ENCODE results near the gene SIM2.

Gene SIM2

DNA sequence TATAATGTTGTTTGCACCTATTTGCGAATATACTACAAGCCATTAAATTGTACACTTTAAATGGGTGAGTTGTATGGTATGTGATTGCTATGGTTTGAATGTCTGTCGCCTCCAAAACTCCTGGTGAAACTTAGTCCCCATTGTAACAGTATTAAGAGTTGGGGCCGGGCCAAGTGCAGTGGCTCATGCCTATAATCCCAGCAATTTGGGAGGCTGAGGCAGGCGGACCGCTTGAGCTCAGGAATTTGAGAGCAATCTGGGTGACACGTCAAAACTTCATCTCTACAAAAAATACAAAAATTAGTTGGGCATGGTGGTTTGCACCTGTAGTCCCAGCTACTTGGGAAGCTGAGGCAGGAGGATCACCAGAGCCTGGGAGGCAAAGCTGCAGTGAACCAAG, 12.0 kb upstream of the SIM2 start:
- no peak for DNase-seq (ENCODE audit: low spot score)

DNA sequence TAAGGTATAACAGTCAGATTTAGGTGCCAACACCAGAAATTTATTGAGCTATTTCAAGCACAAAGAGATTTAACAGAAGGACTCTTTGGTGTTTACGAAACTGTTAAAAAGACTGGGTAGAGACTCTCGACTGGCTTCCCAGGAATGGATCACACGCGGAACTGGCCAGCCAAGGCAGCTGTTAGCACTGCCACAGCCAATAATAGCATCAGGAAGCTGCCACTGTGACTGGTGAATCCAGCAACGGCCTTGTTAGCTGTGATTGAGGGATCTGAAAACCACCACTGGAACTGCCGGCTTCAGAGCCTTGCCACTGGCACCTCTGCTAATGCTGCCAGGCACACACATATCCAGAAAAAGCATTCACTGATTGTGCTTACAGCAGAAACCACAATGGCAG, 10.6 kb upstream of the SIM2 start:
- no peak for DNase-seq (ENCODE audit: low spot score)

DNA sequence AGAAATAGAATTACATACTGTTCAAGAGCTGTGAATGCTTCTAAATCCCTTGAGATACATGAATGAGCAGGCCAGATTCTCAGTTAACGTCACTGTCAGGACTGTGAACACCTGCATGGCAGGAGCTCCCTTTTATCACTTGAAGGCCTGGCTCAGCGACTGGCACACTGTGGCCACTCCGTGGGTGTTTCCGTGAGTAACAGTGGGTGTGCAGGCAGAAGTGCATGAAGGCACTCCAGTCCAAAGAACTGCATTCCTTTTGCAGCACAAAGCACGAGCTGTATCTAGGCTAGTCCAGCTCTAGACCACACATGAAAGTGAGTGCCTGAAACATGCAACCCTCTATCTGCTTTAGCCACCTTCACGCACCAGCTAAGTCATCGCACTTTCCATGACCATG, 9.6 kb upstream of the SIM2 start:
- DNase-seq (ENCODE audit: low spot score): no peak

DNA sequence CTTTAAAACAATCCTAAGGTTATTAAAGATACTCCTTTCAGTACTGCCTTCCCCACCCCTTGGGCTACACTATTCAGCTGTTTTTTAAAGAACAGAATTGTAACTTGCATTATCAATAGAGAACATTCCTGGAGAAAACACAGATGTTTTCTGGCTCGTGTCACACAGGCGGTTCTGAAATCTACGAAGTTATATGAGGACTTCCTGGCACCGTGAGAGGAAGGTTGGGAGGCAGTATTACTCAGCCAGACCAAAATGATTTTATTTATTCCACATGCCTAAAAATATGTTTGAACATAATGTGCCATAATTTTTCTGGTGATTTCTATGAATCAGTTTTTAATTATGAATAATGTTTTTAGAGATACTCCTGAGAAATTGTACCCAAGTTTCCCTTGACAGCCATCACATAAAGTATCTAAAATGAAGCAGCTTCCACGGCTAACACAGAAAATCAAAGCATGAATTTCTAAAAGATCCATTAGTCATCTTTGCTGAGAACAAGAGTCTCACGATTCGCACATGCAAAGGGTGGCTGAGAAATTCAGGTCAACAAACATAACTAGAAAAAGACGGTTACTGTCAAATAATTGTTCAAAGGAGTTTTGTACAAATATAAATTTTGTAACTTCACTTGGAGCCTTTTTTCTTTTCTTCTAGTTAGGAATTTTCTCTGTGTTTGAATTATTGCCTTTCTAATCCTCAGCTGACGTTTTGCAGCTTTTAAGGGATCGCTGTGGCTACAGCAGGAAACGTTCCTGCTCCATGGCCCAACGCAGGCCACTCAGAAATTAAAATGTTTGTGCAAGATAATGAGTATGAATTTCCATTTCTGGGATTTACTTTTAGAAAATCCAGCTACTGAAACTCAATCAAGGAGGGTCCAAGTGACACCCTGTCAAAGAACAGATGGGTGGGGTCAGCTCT, 8.0 kb upstream of the SIM2 start:
- no peak for DNase-seq (ENCODE audit: low spot score)

DNA sequence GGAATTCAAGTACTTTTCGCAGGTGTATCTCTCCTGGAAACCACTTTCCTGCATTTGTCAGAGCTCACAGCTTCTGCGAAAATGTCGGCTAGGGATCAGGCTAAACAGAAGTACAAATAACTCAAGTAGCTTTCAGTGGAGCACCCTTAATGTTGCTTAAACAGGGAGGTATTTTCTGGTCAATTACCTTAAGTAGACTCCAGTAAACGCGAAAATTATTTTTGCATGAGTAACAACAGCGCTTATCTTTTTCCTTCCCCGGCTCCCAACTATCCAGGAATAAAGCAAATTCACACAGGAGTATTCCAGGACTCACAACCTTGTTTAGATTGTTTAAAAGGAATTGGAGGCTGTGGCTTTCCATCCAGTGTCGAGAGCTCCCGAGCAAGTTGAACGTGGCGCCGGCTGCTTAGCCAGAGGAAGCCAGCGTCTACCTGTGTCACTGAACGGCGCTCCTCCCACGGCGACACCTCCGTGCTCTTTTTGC, 7.3 kb upstream of the SIM2 start:
- no peak for DNase-seq (ENCODE audit: low spot score)

DNA sequence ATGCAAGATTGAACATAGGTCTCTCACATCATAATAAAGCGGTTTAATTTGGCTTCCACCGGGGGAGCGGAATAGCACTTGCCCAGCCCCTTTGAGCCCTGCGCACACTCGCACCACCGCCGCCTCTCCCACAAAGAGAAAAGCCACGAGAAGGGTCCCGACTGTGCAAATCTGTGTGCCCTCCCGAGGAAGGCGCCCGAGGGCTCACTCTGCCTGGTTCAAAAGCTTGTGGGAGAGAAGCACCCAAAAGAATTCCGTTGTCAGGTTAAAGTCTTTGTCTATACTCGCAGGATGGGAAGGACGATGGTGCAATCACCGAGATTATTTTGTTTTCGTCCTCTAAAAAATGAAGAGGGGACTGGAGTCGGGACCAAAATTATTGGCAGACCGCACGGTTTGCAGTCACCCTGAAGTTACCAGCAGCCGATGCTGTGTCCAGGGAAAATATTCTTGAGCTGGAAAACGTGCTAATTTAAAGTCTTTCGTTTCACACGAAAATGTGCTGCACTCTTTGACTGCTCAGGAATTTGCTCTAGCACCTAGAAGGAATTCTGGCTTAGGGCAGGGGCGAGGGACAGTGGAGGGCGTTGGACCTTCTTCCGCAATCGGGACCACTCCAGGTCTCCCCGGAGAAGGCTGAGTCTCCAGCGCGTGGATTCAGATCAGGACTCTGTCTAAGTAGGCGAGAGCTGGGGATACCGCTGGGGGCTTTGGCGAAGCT, 6.6 kb upstream of the SIM2 start:
- no peak for DNase-seq (ENCODE audit: low spot score)

DNA sequence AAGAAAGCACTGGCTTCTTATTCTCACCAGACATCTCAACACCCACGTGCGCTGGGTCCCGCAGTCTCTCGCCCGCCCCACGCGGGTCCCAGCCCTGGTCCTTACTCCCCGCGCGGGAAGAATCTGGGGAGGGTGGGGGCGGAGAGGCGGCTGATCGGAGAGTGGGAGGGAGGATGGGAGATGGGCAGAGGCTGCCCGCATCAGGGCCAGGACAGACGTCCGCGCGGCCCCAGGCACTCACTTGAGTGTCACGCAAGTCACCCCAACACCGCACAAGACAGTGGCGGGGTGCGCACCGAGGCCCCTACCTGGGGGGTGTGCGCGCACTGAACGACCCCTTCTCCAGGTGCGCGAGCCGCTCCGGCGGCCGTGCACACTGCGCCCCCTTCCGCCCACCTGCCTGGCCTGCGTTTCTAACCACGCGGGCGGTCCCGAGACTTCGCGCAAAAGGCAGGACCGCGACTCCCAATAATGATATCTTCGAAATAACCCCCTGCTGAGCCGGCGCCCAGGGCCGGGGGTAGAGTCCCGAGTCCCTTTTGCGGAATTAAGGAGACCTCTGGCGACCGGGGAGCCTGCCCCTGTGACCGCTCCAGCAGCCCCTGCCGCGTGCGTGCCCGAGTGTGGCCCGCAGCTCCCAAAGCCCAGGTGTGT, 6.0 kb upstream of the SIM2 start:
- DNase-seq (ENCODE audit: low spot score): no peak

DNA sequence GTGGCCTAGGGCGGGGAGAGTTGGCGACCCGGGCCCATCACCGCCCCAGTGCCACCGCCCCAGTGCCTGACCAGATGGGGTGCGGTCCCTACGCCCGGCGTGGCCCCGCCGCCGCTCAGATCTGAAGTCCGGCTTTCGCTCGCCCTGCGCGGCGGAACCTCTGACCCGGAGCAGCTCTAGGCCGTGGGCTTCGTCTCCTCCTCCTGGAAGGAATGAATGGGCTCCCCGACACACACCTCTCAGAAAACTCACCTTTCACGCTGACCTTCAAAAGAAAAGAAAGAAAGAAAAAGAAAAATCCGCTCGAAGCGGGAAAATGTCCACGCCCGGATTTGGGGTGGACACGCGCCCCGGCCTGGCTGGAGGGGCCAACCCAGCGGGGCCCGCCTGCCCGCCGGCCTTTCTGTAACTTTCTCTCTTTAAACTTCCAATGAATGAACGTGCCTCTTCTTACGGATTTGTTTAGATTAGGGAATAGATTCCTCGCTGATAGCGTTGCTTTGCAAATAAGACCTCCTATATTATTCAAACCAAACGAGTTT, 5.4 kb upstream of the SIM2 start:
- DNase-seq (ENCODE audit: low spot score): no peak

DNA sequence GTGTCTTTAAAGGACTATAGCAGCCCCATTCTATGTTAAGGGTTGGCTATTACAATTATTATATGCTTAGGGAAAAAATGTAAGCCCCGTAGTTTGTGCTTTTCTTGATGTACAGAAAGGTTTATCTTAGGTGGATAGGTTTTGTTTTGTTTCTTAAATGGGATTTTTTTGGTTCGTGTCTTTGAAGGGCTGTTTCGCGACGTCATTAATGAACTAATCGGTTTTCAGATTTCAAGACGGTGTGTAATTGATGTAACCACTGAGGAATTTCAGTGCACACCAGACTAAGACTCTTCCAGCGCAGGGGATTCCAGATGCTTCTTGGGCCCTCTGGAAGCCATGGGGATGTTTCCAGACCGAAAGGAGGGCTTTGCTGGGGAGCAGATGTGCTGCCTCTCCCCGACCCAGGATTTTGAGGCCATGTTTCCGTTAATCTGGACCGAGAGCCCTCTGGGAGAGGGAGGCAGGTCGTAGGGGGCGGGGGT, 4.8 kb upstream of the SIM2 start:
- DNase-seq (ENCODE audit: low spot score): no peak

DNA sequence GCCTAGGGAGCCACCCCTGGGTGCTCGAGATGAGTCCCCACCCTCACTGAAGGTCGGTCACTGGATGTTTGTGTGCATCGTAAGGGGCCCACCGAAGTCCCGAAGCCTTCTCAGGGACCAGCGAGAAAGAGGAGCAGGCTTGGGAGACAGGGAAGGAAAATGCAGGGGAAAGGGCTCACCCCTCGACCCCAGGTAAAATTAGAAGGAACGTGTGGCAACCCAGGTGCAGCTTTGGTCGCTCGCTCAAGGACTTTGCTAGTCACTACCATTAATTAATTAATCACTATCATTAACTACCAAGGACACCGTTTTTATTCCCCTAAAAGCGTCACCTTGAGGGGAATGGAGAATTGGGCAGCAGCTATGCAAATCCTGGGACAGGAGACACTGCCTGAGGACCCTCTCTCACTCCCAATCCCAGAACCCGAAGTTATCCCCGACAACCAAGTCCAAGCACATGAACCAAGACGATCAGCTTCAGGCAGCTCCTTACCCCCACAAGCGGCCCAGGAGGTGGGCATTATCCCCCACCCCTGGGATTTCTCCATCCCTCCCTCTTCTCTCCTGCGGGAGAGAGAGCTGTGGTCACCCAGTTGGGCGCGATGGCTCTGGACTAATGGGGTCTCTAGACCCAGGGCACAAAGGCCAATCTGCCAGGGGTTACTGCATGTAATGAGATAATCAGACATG, 4.2 kb upstream of the SIM2 start:
- DNase-seq (ENCODE audit: low spot score): no peak

DNA sequence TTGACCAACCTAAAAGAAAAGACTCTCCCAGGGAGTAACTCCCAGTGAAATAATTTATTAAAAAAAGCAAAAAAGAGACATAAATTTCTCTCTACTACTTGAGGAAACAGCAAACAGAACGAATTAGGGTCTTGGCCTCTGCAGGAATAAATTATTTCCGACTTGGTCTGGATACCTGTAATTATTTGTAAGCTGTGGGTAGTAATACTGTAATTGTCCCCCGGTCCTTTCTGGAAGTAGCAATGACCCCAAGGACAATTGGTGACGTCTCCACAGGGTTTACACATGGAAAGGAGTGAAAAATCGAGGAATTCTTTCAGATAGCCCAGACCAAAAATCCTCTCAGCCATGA, 3.7 kb upstream of the SIM2 start:
- no peak for DNase-seq (ENCODE audit: low spot score)

DNA sequence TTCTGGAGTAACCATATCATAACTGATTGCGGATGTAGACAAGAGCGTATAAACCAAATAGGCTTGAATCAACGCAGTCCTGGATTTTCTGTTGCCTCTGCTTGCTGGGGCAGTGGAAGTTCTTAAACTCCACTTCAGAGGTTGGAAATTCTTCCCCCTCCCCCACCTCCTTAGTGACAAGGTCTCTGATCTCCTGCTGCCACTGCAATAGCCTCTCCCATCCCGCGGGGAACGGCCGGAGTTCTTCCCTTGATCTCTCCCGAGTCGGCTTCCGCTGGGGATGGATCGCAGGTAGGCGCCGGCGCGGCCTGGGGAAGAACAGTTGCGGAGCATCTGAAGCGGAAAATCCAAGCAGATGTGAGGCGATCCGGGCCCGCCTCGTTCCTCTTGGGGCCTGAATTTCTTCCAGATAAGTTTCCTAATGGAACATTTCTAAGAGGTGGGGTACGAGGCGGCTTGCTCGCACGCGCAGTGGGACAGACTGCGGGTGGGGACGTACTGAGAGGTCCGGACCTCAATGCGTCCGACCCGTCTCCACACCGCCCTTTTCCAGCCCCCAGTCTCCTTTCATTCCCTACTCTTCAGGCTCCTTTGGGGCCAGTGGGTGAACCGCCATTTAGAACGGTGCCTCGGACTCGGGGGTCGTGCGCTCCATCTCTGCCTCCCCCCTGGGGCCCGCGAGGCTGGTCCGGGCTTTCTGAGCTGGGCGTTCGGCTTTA, 3.1 kb upstream of the SIM2 start:
- DNase-seq (ENCODE audit: low spot score): no peak

DNA sequence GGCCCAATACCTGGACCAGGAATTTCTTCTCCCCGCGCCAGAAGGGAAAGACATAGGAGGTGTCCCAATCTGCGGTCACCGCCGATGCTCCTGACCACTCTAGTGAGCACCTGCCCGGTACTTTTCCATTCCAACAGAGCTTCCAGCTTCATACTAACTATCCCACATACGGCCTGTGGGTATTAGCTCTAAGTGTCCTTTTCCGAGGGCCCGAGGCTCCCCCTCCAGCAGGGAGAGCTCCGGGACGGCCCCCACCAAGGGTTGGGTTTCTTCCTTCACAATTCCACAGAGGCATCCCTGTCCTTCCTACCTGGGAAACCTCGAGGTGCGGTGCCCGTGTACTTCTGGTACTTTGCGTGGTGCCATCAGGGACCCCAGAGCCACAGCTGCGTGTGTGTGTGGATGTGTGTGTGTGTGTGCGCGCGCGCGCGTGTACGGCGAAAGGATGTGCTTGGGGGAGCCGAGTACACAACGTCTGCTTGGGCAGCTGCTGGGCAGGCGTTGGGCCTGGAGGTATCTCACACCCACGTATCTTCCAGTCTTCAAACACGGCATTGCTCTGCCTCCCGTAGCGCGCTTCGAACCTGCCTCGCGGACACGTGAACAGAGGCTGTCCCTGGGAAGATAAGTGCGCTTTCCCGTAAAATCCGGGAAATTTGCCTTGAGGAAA, 2.4 kb upstream of the SIM2 start:
- DNase-seq (ENCODE audit: low spot score): no peak

DNA sequence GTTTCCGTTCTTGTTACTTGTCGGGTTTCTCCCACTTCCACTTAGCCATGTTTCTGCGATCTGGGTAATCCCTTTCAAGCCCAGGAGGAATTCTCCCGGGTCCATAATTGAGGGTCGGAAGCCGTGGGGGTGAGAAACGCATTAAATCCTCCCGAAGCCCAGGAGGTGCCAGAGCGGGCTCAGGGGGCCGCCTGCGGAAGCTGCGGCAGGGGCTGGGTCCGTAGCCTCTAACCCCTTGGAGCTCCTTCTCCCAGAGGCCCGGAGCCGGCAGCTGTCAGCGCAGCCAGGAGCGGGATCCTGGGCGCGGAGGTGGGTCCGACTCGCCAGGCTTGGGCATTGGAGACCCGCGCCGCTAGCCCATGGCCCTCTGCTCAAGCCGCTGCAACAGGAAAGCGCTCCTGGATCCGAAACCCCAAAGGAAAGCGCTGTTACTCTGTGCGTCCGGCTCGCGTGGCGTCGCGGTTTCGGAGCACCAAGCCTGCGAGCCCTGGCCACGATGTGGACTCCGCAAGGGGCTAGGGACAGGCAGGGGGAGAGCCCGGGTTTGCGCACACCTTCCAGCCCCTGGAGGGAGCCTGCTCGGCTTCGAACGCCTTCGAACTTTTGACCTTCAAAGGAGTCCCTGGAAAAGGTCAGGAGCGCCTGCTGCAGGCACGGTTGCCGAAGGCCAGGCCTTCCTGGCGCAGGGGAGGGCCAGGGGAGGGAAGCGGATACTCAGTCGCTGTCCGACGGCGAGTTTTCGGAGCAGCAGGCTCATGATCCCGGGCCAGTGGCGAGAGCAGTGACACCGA, 1.7 kb upstream of the SIM2 start:
- no peak for DNase-seq (ENCODE audit: low spot score)

DNA sequence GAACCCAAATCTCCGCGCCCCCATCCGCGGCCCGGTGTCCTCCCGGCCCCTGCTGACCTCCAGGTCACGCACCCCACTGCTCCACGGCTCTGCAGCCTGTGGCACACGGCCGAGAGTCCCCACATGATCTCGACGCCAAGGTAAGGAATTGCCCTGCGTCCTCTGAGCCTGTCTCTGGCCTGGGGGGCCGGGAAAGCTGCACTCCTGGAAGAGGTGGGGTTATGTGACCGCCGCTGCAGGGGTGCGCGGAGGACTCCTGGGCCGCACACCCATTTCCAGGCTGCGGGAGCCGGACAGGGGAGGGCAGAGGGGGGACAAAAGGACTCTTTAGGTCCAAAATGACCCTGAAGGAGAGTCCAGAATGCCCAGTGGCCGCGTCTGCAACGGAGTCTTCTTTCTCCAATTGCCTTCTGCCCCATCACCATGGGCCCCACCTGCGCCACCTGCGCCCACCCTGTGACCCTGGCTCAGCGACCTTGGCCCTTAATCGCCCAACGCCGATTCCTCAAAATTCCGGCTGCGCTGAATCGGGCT, 997 bp upstream of the SIM2 start:
- DNase-seq (ENCODE audit: low spot score): no peak

DNA sequence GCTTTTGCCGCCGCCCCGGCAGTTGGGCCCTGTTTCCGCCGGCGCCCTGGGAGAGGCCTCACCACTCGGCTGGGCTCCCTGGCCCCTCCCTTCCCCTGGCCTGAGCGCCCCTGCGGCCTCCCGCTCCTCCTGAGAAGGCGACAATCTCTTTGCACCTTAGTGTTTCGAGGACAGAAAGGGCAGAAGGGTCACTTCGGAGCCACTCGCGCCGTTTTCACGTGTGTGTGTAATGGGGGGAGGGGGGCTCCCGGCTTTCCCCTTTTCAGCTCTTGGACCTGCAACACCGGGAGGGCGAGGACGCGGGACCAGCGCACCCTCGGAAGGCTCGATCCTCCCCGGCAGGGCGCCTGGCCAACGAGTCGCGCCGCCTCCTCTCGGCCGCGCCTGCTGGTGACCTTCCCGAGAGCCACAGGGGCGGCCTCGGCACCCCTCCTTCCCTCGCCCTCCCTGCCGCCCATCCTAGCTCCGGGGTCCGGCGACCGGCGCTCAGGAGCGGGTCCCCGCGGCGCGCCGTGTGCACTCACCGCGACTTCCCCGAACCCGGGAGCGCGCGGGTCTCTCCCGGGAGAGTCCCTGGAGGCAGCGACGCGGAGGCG, 432 bp upstream of the SIM2 start:
- no peak for DNase-seq (ENCODE audit: low spot score)

DNA sequence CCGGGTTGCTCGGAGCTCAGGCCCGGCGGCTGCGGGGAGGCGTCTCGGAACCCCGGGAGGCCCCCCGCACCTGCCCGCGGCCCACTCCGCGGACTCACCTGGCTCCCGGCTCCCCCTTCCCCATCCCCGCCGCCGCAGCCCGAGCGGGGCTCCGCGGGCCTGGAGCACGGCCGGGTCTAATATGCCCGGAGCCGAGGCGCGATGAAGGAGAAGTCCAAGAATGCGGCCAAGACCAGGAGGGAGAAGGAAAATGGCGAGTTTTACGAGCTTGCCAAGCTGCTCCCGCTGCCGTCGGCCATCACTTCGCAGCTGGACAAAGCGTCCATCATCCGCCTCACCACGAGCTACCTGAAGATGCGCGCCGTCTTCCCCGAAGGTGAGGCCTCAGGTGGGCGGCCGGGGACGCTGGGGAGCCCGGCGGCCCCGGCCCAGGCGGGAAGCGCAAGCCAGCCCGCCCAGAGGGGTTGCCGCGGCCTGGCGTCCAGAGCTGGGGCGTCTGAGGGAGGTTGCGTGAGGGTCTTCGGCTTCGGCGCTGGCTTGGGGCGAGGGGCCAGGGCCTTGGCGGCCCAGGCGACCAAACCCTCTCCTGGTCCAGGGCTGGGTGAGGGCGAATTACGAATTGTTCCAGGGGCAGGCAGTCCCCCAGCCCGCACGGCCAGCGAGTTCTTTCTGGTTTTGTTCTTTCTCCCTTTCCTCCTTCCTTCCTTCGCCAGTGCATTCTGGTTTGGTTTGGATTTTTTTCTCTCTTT, 805 bp downstream of the SIM2 start:
- DNase-seq (ENCODE audit: low spot score): no peak

DNA sequence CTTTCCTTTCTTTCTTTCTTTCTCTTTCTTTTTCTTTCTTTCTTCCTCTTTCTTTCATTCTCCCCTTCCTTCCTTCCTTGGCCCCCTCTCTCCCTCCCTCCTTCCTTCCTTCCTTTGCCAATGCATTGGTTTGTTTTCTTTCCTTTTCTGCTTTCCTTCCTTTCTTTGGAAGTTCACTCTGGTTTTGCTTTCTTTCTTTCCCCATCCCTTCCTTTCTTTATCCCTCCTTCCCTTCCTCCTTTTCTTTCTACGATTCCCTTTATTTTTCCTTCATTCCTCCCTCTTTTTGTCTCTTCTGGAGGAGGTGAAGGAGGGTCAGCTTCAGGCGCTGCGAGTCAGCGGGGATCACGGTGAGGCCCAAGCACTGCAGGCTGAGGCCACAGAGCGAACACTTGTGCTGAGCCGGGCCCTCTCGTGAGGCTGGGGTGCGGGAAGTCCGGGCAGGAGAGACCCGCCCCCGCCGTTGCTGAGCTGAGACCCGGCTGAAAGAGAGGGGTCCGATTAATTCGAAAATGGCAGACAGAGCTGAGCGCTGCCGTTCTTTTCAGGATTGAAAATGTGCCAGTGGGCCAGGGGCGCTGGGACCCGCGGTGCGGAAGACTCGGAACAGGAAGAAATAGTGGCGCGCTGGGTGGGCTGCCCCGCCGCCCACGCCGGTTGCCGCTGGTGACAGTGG, 1.5 kb downstream of the SIM2 start:
- DNase-seq (ENCODE audit: low spot score): no peak
